Upper lobe of right lung (tissue), 1 donor: ENCODE data around the gene ARL8B. TPM values are rescaled to one million over a fixed set of nuclear protein-coding genes. Genes with fewer than 3 reads are reported as not detected.

Experiments used
- ATAC-seq: fragments of 200-7000 bp; cut with Tn5 transposase; one replicate; pipeline ENCODE4 v1.9.1; 2020; ENCODE audit warnings: mild to moderate bottlenecking, moderate library complexity
- DNase-seq: peaks from one replicate; pipeline ENCODE4 v3.0.0-alpha.2; 2020
- H3K27ac ChIP-seq: fragments of 200-600 bp; one replicate; pipeline ENCODE4 v1.8.0; 2022
- H3K27me3 ChIP-seq: fragments of 200-600 bp; one replicate; pipeline ENCODE4 v1.8.0; 2022; ENCODE audit warnings: mild to moderate bottlenecking
- H3K36me3 ChIP-seq: fragments of 200-600 bp; one replicate; pipeline ENCODE4 v1.8.0; 2022
- H3K4me1 ChIP-seq: fragments of 200-600 bp; one replicate; pipeline ENCODE4 v1.8.0; 2022
- H3K4me3 ChIP-seq: fragments of 200-600 bp; one replicate; pipeline ENCODE4 v1.8.0; 2022; ENCODE audit warnings: mild to moderate bottlenecking
- H3K9me3 ChIP-seq: fragments of 200-600 bp; one replicate; pipeline ENCODE4 v1.8.0; 2022
- intact Hi-C: fragments of 100-400 bp; cut with DNase I; formaldehyde crosslinking; loops from one replicate; pipeline ENCODE4 v1.11.0; 2022
- total RNA-seq: library from RNA; stranded (reverse); fragmentation: NEBNext Ultra II Directional; extraction: Animal tissue kit (Norgen Biotek cat#: 25700); gene quantifications from one replicate; pipeline ENCODE4 v1.2.1, GENCODE V29; 2021
- TF ChIP-seq, protein P1 (sequence below): fragments of 200-600 bp; IDR thresholded peaks from one replicate; pipeline ENCODE4 v1.8.0; 2022; ENCODE audit warnings: antibody characterized with exemption
- donor health status: DM: no; HTN: yes; CAD: no; lungs with severe emphysema.

Gene ARL8B
- total RNA-seq, 1 donor from 2014 or later = 91.5 TPM

DNA sequence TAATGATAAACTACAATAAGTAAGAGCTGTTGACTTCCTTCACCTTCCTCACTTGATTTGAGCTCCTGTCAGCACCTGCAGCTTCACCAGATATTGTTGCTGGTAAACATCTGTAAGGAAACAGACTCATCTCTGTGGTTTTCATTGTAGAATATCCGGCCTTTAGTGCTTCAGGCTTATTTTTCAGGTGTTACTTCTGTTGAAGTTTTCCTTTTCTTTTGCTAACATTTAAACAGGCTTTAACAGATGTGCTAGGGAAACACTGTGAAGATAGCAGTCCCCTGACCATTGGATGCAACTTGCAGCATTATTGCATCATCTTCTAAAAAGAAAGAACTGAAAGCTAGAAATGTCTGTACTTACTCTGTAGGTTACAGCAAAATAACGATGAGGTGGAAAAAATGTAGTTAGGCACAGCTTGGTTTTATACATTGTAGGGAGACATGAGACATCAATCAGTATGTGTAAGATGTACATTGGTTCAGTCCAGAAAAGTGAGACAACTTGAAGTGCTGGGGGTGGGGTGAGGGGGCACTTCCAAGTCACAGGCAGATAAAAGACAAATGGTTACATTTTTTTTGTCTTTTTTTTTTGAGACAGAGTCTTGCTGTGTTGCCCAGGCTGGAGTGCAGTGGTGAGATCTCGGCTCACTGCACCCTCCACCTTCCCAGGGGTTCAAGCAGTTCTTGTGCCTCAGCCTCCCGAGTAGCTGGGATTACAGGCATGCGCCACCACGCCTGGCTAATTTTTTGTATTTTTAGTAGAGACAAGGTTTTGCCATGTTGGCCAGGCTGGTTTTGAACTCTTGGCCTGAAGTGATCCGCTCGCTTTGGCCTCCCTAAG, 75.6 kb downstream of the ARL8B start:
- TF ChIP-seq, protein P1, sequence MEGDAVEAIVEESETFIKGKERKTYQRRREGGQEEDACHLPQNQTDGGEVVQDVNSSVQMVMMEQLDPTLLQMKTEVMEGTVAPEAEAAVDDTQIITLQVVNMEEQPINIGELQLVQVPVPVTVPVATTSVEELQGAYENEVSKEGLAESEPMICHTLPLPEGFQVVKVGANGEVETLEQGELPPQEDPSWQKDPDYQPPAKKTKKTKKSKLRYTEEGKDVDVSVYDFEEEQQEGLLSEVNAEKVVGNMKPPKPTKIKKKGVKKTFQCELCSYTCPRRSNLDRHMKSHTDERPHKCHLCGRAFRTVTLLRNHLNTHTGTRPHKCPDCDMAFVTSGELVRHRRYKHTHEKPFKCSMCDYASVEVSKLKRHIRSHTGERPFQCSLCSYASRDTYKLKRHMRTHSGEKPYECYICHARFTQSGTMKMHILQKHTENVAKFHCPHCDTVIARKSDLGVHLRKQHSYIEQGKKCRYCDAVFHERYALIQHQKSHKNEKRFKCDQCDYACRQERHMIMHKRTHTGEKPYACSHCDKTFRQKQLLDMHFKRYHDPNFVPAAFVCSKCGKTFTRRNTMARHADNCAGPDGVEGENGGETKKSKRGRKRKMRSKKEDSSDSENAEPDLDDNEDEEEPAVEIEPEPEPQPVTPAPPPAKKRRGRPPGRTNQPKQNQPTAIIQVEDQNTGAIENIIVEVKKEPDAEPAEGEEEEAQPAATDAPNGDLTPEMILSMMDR = no peak
- peaks cover 62% of the 10 kb centered on the region for H3K4me1 ChIP-seq
- no peaks in the 10 kb centered on the region for H3K9me3 ChIP-seq
- intact Hi-C loops = no loop called here
- peak; percentile 54 for ATAC-seq
- peak overlapping the region; percentile 31 for H3K27ac ChIP-seq
- H3K36me3 ChIP-seq = peaks cover 55% of the 10 kb centered on the region
- no peaks in the 10 kb centered on the region for H3K27me3 ChIP-seq
- DNase-seq = no peak
- no peak overlapping the region for H3K4me3 ChIP-seq

DNA sequence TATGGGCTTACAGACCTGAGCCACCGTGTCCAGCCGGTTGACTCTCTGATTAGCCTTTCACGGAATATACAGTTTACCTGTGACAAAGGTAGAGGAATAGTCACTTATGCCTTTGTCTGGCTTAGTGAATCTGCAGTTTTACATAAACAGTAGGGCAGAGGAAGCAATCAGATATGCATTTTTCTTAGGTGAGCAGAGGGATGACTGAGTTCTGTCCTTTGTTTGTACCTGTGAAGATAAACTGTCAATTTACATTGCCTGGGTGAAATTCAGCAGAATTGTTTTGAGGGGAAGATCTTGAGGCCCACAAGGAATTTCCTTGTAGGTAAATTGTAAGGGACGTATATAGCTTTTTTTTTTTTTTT, 76.2 kb downstream of the ARL8B start:
- Histone ChIP-seq H3K4me1 (peaks cover 59% of the 10 kb centered on the region), H3K27ac (peak overlapping the region; percentile 31), H3K4me3 (no peak overlapping the region), H3K36me3 (peaks cover 61% of the 10 kb centered on the region), H3K9me3 (no peaks in the 10 kb centered on the region), H3K27me3 (no peaks in the 10 kb centered on the region)
- TF ChIP-seq, protein P1 = no peak
- intact Hi-C loops = no loop called here
- ATAC-seq = no peak
- DNase-seq = no peak

DNA sequence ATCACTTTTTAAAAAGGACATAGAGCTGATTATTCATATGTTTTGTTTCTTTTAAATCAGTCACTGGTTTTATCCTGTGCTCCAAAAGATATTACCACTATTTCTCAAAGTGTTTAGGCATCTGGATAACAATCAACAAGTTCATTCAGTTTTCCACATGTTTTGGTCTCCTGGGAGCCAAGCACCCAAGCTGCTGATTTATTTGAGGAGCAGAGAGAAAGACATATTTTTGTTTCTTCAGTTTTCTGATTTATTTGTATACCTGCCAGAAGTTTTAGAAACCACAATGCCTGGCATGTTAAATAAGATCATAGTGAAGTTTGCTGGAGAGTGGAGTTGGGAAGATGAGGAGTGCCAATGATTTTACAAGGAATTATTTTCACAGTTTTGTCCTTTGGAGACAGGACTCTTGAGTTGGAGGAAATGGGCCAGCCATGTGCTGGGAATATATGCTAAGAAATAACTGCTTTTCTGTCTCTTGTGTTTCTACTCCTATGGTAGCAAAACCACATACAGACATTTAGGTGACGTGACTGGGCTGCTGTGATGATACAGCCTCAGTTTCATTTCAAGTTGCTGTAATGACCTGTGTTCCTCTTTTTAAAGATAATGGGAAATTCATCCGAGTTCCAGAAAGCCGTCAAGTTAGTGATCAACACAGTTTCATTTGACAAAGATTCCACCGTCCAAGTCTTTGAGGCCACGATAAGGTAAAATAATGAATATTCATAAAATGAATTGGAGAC, 77.1 kb downstream of the ARL8B start:
- ATAC-seq (peak; percentile 44), DNase-seq (no peak)
- intact Hi-C loops = no loop called here
- Histone ChIP-seq H3K27ac (peak overlapping the region; percentile 44), H3K27me3 (no peaks in the 10 kb centered on the region), H3K9me3 (no peaks in the 10 kb centered on the region), H3K4me3 (no peak overlapping the region), H3K36me3 (peaks cover 69% of the 10 kb centered on the region), H3K4me1 (peaks cover 53% of the 10 kb centered on the region)
- TF ChIP-seq, protein P1 = no peak

- H3K4me1 ChIP-seq = peaks cover 29% of the 10 kb centered on the region
- intact Hi-C loops = no loop called here
- no peak overlapping the region for H3K4me3 ChIP-seq
- TF ChIP-seq, protein P1 = no peak
- H3K27ac ChIP-seq = no peak overlapping the region
- peaks cover 84% of the 10 kb centered on the region for H3K36me3 ChIP-seq
- ATAC-seq (no peak), DNase-seq (no peak)
- H3K9me3 ChIP-seq = no peaks in the 10 kb centered on the region
- H3K27me3 ChIP-seq = no peaks in the 10 kb centered on the region
Observed at GRCh38 chr3:5201536-5201935, 79.4 kb downstream of the ARL8B start.

- H3K4me3 ChIP-seq = no peak overlapping the region
- intact Hi-C loops = no loop called here
- peaks cover 91% of the 10 kb centered on the region for H3K36me3 ChIP-seq
- H3K27me3 ChIP-seq = no peaks in the 10 kb centered on the region
- no peaks in the 10 kb centered on the region for H3K9me3 ChIP-seq
- peaks cover 22% of the 10 kb centered on the region for H3K4me1 ChIP-seq
- no peak overlapping the region for H3K27ac ChIP-seq
- ATAC-seq = no peak
- TF ChIP-seq, protein P1 = no peak
- DNase-seq = no peak
Observed at GRCh38 chr3:5202222-5202621, 80.1 kb downstream of the ARL8B start.
